GM18870 (cell line): ENCODE measurements around the gene FAM174B.

ENCODE experiments used
- ATAC-seq: cut with Tn5 transposase; IDR thresholded peaks from one replicate; pipeline ENCODE4 v1.9.1; 2021; ENCODE audit warnings: moderate library complexity; ENCODE audit not compliant: unreplicated experiment

Gene FAM174B

DNA sequence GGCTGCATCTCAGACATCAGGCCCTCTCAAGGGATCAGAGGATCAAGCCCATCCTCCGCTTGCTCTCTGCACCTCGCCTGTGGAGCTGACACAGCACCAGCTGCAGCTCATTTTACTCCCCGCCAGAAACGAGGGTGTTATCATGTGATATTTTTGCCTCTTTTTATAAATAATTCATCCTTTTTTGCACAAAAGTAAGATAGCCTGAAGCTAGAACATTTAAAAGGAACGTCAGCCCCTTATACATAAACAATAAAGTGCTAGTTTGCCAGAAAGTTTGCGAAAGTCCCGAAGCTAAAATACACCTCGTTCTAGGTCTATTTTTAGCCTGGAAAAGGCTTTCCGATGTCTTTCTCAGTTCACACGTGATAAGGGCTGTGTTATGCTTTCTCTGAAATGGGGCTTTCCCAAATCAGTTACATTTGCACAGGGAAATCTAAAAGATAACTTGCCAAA is 9.6 kb upstream of the FAM174B start:
- ATAC-seq, result no peak

DNA sequence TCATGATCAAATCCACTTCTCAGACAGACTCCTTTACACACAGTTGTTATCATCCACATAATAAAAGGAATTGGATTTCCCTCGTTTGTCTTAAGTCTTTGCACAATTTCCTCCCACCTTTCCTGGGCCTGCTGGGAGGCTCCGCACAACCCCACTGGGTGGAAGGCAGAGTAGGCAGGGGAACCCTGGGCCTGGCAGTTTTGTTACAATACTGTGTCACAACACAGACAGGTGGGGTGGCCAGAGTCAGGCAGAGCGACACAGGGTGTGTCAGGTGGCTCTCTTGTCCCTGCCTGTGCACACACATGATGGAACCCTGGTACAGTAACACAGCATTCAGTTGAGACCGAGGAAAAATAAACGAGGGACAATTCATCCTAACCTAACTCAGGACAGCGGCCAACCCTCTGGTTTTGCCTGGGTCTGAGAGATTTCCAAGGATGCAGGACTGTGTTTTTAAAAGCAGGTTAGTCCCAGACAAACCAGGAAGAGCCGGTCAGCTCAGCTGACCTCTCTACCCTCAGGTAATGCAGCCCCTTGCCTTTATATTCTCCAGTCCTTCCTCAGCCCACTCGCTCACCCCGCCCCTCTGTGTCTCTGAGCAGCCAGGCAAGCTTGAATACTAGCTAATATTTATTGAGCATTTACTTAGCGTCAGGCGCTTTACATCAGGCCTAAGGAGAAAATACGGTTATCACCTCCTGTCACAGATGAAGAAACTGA is 8.8 kb upstream of the FAM174B start:
- no peak for ATAC-seq

DNA sequence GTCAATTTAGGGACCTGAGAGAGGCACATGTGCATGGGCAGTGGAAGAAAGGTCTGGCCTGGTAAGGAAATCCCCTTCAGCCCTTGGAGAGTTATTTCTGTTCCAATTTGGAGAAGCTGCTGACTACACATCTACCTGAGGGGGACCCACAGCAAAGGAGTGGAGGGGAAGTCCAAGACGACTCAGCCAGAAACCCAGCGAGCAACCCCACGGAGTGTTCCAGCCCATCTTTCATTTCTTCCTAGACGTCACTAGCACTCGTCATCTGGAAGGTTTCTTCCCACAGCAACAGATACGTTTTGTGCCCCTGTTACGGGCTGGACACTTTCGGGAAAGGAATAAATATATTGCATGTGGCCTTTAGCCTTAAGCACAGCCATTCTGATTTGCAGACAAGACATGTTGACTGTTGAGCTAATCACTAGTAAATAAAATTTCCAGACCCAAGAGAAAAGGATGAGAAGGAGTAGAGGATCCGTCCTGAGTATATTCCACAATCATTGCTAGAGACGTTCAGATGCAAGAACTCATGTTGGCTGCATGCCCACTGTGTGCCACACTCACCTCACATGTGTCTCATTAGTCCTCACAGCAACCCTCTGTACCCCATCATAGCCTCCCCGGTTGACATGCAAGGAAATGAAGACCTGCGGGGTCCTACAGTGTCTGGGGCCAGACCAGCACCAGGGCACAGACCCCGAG is 7.8 kb upstream of the FAM174B start:
- ATAC-seq, result peak; percentile 67

DNA sequence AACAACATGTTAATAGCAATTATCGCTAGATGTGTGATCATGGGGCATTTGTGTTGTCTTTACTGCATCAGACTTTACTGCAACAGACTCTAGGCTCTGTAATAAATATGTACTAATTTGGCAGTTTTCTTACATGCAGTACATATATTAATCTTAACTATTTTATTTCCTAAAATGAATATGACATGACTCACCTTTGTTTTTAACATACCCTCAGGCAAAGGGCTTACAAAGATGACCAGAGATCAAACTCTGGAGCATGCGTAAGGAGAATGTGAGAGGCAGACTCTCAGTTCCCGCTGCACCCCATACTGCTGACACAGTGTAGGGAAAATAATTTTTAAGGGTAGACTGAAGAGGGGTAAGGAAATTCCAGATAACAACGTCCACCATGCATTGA is 7.2 kb upstream of the FAM174B start:
- peak; percentile 17 for ATAC-seq

DNA sequence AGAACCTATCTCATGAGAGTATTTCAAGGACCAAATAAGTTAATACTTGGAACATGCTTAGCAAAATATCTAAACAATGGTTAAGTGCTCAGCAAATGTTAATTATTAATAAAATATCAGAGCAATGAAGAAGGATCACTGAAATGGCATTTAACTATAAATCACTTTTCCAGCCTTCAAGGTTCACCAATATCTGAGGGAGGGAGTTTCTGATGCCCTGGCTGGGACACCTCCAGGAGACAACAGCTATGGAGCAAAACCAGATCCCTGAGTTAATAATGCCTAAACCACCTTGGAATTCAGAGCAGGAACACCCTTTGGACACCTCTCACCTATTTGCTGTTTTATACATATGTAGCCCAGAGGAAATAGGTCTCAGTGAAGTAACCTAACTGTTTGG is 6.4 kb upstream of the FAM174B start:
- ATAC-seq, result no peak

DNA sequence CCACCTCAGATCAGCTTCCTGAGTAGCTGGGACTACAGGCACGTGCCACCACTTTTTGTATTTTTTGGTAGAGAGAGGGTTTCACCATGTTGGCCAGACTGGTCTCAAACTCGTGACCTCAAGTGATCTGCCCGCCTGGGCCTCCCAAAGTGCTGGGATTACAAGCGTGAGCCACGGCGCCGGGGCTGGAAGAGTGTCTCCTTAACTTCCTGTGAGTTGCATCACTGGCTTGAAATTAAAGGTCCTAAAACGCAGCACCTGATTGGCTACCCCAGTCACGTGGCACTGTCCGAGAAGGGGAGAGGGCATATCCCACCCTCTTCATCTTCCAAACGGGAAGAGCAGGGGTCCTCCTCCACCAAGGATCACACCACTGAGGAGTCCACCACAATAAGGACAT is 5.5 kb upstream of the FAM174B start:
- ATAC-seq, result no peak

DNA sequence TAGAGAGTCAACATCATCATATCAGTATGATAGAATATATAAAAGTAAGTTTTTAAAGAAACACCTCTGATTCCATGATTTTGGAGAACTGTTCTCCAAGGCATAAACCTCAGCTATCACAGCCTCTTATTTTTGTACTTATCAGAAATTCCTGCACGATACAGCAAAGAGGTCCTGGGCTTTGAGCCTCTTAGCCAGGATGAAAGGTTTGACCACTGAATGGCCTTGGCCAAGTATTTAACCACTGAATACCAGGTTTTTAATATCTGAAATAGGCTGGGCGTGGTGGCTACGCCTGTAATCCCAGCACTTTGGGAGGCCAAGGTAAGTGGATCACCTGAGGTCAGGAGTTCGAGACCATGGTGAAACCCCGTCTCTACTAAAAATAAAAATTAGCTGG is 1.9 kb upstream of the FAM174B start:
- ATAC-seq, result no peak

DNA sequence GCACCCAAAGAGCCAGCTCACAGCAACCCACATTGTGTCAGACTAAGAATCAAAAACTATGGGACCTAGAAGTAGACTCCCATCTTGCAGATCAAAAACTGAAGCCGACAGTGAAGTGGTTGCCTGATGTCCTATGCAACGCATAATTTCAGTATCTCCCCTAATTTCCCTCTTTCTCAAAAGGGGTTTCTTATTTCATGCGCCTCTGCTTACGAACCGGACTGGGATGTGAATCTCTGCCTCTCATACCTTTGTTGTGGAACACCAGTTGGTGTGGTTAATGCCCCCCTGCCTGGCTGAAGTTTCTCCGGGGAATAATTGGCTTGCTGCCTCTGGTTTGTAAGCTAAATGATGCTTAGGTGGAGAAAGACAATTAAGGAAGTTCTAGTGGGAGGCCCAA is 514 bp upstream of the FAM174B start:
- no peak for ATAC-seq

DNA sequence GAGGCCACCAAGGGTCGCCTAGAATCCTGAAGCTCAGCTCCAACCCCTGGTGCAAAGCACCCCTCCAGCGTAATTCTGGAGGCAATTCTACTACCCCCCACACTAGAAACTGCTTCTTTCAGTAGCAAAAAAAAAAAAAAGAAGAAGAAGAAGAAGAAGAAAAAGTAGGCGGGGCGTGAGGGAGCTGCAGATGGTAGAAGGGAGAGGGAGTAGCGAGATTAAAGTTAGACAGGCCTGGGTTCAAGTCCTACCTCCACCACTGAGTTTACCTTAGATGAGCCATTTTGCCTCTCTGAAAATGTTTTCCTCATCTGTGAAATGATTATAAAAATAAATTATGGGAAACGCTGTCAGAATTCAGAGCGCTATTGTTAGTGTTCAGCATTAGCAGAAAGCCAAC is 913 bp downstream of the FAM174B start:
- no peak for ATAC-seq

DNA sequence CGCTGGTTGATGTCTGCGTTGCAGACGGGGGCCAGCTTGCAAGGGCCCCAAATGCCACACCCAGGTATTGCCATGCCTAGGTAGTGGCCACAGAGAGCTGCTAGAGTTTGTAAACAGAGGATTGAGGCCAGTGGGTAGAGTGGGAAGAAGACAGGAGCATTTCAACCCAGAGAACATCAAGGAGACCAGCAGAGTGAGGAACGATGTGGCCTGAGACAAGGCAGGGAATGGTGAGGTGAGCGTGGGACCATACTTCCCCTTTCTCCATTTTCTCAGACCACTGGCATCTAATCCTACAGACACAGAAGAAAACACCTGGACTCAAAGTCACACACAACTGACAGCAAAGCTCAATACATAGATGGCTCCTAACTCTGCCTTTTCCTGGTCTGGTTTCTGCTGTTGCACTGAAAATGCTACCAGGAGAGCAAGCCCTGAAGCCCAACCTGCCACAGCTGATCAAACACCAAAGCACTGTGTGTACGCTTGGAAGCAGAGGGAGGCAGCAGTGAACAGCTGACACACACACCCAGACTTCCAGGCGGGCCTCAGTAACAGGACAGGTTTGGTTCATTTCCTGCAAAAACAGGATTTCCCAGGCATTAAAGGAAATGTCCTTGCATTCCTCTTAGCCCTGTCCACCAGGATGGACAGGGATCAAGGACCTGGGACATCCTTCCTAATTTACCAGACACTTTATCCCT is 1.6 kb downstream of the FAM174B start:
- no peak for ATAC-seq

DNA sequence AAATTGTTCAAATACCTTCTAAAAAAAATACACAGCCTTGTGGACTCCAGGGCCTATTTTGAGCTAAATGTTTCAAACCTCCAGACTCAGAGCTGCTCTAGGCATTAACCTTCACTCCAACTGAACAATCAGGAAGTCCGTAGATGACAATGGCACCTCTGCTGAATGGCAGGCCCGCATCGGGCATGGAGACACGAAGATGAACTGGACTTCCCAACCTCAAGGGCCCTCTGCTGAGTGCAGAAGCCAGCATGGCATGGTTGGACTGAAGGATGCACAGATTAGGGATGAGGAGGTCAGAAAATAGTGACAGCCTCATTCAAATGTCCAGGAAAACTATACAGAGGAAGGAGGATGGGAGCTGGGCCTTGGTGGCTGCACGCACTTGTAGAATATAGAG is 2.2 kb downstream of the FAM174B start:
- ATAC-seq, result no peak

DNA sequence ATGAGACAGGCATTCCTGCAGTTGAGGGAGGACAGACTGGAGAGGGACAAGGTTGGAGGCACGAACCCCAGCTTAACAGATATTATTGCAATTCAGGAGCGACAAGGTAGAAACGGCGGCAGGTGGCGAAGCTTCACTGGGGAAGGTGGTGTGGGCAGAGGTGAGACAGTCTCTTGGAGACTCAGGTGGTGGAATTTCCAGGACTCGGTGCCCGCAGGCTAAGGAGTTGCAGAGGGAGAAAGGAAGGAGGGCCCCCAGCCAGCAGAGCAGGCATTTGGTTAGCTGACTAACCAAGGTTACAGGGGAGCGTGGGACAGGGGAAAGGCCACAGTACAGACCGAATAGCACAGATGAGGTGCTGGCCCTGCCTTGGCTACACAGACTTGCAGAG is 3.0 kb downstream of the FAM174B start:
- ATAC-seq, result no peak

DNA sequence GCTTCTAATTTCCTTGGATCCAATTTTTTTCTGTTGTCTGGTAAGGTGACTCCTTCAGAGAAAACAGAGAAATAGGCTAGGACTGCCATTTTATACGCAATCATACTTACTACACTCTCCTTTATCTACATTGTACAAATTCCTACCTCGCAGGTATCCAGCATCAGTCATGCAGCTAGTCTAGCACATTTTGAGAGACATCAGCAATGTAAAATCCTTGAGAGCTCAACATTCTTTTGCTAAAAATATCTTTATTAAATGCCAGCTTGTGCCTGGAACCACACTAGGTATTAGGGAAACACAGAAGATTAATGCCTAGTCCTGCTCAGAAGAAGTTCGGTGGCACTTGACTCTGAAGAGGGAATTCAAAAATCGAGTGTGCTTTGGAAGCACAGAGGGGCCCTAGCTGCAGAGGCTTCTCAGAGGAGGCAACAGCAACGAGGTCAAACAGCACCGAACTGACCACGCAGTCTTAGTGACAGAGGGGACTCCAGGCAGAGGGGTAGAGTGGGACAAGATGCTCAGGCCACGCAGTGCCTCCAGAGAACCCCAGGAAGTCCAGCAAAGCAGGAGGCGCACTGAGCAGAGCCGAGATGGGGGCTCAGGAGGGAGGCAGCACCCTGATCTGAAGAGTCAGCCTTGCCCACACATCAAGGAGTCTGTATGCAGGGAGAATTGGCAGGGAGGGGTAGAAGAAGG is 3.5 kb downstream of the FAM174B start:
- ATAC-seq, result no peak

DNA sequence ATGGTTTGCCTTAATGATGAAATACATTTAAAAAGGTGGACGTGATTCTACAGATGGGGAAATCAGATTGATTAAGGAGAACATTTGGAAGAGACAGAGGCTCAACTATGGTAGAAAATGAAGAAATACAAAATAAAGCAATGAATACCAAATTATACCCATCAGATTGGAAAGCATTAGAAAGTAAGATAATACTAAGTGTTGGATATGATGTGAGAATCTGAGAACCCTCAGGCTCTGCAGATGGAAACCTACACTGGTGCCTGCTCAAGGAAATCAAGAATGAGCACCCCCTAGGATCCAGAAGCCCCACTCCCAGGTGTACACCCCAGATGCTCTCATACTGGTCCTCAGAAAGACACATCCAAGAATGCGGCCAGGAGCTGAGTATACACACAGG is 4.6 kb downstream of the FAM174B start:
- ATAC-seq, result no peak

DNA sequence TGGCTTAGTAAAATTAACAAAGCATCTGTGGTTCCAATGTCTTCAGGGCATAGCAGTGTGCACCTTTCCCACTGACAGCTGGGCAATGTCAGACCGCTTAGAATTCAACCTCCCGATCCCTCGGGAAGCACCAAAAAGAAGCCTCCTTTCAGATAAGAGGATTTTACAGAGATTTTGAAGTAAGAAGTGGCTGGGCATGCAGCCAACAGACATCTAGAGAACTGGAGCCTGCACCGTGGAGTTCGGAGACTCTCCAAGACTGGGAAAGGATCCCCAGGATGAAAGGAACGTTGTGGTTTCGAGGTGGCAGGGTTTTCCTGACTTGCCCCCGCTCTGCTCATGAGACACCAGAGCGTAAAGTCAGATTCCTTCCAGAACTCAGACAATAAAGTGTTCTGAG is 5.3 kb downstream of the FAM174B start:
- ATAC-seq, result no peak

DNA sequence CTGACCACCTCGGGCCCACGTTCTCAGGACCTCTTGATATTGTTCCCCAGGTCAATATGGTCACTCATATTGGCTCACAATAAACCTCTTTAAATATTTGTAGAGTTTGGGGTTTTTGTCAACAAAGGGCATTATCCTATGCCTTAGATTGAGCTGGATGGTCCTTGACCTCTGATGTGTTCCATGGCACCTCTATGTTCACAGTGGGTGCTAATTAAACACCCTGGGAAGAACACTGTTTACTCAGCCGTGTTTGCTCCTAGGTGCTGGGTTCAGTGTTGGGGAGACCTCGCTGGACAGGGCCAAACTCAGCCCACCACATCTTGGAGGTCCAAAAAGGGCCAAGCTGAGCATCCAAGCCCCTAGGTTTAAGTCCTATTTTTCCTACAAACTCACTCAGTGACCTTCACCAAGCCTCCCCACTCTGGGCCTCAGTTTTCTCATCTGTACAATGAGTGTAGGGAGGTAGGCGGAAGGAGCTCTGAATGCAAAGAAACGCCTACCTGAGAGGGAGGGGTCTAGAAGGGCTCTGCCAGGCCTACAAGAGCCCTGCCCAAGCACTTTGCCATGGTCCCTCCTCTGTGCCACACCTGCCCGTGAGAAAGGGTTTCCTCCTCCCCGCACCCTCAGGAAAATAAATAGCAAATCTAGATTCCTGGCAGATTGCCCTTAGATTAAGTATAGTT is 7.2 kb downstream of the FAM174B start:
- ATAC-seq, result no peak

DNA sequence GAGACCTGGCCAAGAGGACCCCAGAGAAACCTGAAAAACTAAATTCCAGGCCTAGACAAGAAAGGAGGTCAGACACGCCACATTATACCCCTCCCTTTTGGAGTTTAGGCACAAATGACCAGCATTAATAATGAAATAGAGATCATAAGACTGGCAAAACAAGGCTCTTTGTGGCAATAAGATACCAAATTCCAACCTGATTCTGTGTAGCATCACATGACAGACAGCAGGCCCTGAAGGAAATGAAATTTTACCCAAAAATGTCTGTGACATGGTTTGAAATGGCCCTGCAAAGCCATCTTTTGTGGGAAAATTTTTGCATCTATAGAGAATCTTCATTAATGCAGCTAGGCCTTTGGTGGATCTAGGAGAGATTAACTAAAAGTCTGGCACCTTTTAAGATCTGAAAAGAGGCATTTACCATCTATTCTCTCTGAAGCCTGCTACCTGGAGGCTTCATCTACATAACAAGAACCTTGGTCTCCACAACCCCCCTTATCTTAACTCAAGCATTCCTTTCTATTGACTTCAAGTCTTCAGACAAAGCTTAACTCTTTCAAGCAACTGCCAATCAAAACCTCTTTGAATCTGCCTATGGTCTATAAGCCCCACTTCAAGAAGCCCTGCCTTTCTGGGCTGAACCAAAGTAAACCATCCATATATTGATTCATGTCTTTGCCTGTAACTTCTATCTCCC is 8.0 kb downstream of the FAM174B start:
- no peak for ATAC-seq

DNA sequence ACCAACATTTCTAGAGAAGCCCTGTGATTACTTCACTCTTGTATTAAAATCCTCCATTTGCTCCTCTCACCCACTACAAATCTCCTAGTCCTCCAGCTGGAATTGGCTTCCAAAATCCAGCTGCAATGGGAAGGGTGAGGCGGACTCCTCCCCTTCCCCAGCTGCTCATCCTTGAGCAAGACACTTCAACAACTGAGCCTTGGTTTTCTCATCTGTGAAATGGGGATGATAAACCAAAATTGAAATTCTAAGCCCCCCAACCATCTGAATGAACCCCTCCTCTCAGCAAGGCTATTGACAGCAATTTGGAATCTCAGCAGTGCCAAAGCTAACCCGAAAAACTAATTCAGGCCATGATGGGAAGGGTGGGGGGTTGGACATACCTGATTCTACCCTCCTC is 9.4 kb downstream of the FAM174B start:
- no peak for ATAC-seq

DNA sequence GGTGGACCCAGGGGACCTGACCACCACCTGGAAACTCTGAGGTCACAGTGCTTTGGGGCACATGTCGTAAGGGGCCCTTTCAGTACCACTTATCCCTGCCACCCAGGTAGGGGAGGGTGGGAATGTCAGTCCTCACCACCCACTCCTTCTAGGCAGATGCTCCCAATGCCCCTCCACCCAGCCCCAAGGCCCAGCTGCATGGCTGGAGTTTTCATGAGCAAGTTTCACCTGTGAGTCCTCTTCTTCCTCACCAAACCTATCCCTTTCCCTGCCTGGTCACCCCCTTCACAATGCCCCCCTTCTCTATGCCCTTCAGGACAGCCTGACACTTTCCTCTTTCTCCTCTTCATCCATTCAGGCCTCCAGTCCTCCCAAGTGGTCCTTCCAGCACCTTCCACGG is 9.8 kb downstream of the FAM174B start:
- no peak for ATAC-seq

DNA sequence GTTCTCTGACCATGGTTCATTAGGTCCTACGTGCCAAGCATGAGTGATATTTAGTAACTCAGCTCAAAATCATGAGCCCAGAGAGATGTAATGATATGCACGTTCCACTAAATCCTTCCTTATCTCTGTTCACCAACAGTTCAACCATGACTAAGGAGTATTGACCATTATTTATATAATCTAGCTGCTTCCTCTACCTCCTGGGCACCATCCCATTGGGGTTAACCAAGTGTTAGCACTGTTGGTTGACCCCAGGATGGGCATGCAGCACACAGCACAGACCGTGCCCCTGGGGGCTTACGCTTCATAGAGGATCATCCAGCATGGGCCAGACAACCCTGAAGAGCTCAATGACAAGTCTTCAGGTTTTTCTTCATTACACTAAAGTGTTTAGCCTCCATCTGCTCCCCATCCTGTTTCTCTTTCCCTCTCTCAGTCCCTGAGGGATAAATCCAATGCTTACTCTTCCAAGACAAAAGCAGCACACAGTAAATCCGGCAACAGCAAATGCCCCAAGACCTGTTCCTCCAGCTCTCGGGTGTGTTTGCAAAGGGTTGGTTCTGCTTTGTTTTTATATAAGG is 10.4 kb downstream of the FAM174B start:
- no peak for ATAC-seq
